Astrocyte (in vitro differentiated cells and primary cell): ENCODE measurements around the gene FGF2. TPM values are rescaled to one million over a fixed set of nuclear protein-coding genes. Genes with fewer than 3 reads are reported as not detected.

Source experiments
- DNase-seq: peaks from one replicate; pipeline ENCODE4 v3.0.0-alpha.2; 2010; ENCODE audit warnings: low read depth
- FAIRE-seq: peaks from 2 replicates; lab custom pipeline; 2011; peaks lifted over from hg19 to GRCh38; lab: Jason Lieb, UNC
- H2AFZ ChIP-seq: 2 replicates; pipeline ENCODE4 v1.6.0; 2012; ENCODE audit warnings: low read depth, low read length, inconsistent platforms
- H3K27ac ChIP-seq: 2 replicates; pipeline ENCODE4 v1.5.1; 2011; ENCODE audit warnings: low read depth, low read length, inconsistent platforms
- H3K27me3 ChIP-seq: 2 replicates; pipeline ENCODE4 v1.6.0; 2011; ENCODE audit warnings: low read length, inconsistent platforms; ENCODE audit not compliant: insufficient read depth
- H3K36me3 ChIP-seq: 2 replicates; pipeline ENCODE4 v1.5.1; 2011; ENCODE audit warnings: low read length, inconsistent platforms; ENCODE audit not compliant: insufficient read depth
- H3K4me1 ChIP-seq: 2 replicates; pipeline ENCODE4 v1.5.1; 2011; ENCODE audit warnings: low read length, inconsistent platforms; ENCODE audit not compliant: insufficient read depth
- H3K4me2 ChIP-seq: 2 replicates; pipeline ENCODE4 v1.6.0; 2012; ENCODE audit warnings: low read length, inconsistent platforms
- H3K4me3 ChIP-seq: 2 replicates; pipeline ENCODE4 v1.5.1; 2011; ENCODE audit warnings: low read depth, mild to moderate bottlenecking, low read length, inconsistent platforms; ENCODE audit not compliant: insufficient read depth
- H3K79me2 ChIP-seq: 2 replicates; pipeline ENCODE4 v1.6.0; 2012; ENCODE audit warnings: mild to moderate bottlenecking, low read length, inconsistent platforms; ENCODE audit not compliant: insufficient read depth
- H3K9ac ChIP-seq: 2 replicates; pipeline ENCODE4 v1.6.0; 2012; ENCODE audit warnings: mild to moderate bottlenecking, low read length, inconsistent platforms
- H3K9me3 ChIP-seq: 2 replicates; pipeline ENCODE4 v1.5.1; 2012; ENCODE audit warnings: low read depth, mild to moderate bottlenecking, low read length, inconsistent platforms; ENCODE audit not compliant: insufficient read depth
- H4K20me1 ChIP-seq: 2 replicates; pipeline ENCODE4 v1.6.0; 2012; ENCODE audit warnings: low read length, inconsistent platforms; ENCODE audit not compliant: insufficient read depth
- H3K27ac Mint-ChIP-seq: one replicate; pipeline ENCODE4 v1.8.0; 2021; ENCODE audit warnings: mild to moderate bottlenecking, mixed read lengths; ENCODE audit not compliant: unreplicated experiment
- H3K27me3 Mint-ChIP-seq: one replicate; pipeline ENCODE4 v1.8.0; 2021; ENCODE audit warnings: low read depth, mixed read lengths; ENCODE audit not compliant: unreplicated experiment
- H3K36me3 Mint-ChIP-seq: one replicate; pipeline ENCODE4 v1.8.0; 2021; ENCODE audit warnings: low read depth, mixed read lengths; ENCODE audit not compliant: unreplicated experiment
- H3K4me1 Mint-ChIP-seq: one replicate; pipeline ENCODE4 v1.8.0; 2021; ENCODE audit warnings: low read depth, mixed read lengths; ENCODE audit not compliant: unreplicated experiment
- H3K4me3 Mint-ChIP-seq: one replicate; pipeline ENCODE4 v1.8.0; 2021; ENCODE audit warnings: mild to moderate bottlenecking, moderate library complexity, mixed read lengths; ENCODE audit not compliant: unreplicated experiment
- H3K9me3 Mint-ChIP-seq: one replicate; pipeline ENCODE4 v1.8.0; 2021; ENCODE audit warnings: mild to moderate bottlenecking, mixed read lengths; ENCODE audit not compliant: unreplicated experiment
- EZH2 ChIP-seq: IDR thresholded peaks from 2 replicates; pipeline ENCODE4 v1.6.1; 2012; ENCODE audit warnings: mild to moderate bottlenecking, low read length, inconsistent platforms; ENCODE audit not compliant: insufficient read depth
- total RNA-seq: library from RNA; stranded (reverse); gene quantifications from 2 replicates; pipeline ENCODE4 v1.2.1, GENCODE V29; 2021
- TF ChIP-seq, protein P1 (sequence below): IDR thresholded peaks from 2 replicates; pipeline ENCODE4 v1.5.1; 2011; ENCODE audit warnings: low read depth, mild to moderate bottlenecking, inconsistent platforms, low read length, moderate library complexity; ENCODE audit not compliant: insufficient read depth

The FGF2 gene
- total RNA-seq, 1 donor from 2014 or later: 38.4 TPM

DNA sequence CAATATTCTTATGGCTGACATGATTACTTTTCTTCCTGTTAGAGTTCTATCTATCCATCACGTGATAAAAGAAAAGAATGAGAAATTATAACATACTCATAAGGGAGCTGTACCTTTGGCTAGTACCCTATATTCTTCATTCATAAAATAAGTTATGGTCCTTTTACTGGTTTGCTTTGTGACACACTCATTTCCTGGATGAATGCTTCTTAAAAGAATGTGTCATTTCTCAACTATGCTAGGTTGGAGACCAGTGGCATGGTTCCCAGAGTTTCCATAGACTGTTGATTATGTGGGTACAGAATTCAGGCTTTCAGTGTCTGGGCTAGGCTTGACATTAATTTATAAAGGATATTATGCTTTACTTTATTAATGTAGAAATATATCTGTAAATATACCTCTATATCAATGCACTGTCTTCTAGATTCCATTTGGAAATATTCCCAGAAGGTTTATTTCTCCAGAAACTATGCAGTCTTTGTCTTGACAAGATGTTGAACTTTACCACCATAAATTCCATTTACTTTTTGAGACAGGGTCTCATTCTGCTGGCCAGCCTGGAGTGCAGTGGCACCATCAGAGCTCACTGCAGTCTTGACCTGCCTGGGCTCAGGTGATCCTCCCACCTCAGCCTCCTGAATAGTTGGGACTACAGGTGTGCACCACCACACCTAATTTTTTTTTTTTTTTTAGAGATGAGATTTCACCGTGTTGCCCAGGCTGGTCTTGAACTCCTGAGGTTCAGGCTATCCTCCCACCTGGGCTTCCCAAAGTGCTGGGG is 71.9 kb downstream of the FGF2 start:
- no peak overlapping the region for H3K9ac ChIP-seq
- Mint-ChIP-seq H3K4me3 (peak overlapping the region; percentile 5), H3K4me1 (peaks cover 34% of the 10 kb centered on the region), H3K36me3 (no peaks in the 10 kb centered on the region), H3K27ac (peak overlapping the region; percentile 83), H3K9me3 (no peaks in the 10 kb centered on the region), H3K27me3 (no peaks in the 10 kb centered on the region)
- H3K4me2 ChIP-seq: peak overlapping the region; percentile 39
- DNase-seq (peak; percentile 96), FAIRE-seq (peak; percentile 97)
- H2AFZ ChIP-seq: no peak overlapping the region
- H3K4me3 ChIP-seq: no peak overlapping the region
- H3K79me2 ChIP-seq: no peaks in the 10 kb centered on the region
- H3K36me3 ChIP-seq: peaks cover 3% of the 10 kb centered on the region
- peak overlapping the region; percentile 61 for H3K27ac ChIP-seq
- TF ChIP-seq EZH2: no peak
- TF ChIP-seq, protein P1, sequence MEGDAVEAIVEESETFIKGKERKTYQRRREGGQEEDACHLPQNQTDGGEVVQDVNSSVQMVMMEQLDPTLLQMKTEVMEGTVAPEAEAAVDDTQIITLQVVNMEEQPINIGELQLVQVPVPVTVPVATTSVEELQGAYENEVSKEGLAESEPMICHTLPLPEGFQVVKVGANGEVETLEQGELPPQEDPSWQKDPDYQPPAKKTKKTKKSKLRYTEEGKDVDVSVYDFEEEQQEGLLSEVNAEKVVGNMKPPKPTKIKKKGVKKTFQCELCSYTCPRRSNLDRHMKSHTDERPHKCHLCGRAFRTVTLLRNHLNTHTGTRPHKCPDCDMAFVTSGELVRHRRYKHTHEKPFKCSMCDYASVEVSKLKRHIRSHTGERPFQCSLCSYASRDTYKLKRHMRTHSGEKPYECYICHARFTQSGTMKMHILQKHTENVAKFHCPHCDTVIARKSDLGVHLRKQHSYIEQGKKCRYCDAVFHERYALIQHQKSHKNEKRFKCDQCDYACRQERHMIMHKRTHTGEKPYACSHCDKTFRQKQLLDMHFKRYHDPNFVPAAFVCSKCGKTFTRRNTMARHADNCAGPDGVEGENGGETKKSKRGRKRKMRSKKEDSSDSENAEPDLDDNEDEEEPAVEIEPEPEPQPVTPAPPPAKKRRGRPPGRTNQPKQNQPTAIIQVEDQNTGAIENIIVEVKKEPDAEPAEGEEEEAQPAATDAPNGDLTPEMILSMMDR: no peak
- no peaks in the 10 kb centered on the region for H3K27me3 ChIP-seq
- H4K20me1 ChIP-seq: no peaks in the 10 kb centered on the region
- H3K9me3 ChIP-seq: no peaks in the 10 kb centered on the region
- peaks cover 34% of the 10 kb centered on the region for H3K4me1 ChIP-seq

DNA sequence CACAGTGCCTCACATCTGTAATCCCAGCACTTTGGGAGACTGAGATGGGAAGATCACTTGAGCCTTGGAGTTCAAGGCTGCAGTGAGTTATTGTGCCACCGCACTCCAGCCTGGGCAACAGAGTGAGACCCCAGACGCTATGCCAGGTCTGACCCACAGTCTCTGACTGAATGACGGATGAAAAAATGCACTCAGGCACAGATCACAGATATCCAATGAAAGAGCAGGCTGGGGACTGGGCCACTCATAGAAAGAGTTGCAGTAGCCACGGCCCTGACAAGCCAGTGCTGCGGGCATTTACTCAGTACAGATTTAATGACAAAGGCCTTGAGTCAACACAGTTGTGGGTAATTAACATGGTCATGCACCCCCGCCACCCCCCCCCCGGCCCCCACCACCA is 73.1 kb downstream of the FGF2 start:
- TF ChIP-seq, protein P1: no peak
- TF ChIP-seq EZH2: no peak
- H3K4me3 Mint-ChIP-seq: no peak overlapping the region
- Histone ChIP-seq H3K79me2 (no peaks in the 10 kb centered on the region), H3K4me2 (no peak overlapping the region), H3K27ac (no peak overlapping the region), H3K9me3 (no peaks in the 10 kb centered on the region), H3K36me3 (peaks cover 3% of the 10 kb centered on the region), H3K9ac (no peak overlapping the region), H3K27me3 (no peaks in the 10 kb centered on the region), H3K4me1 (peaks cover 34% of the 10 kb centered on the region), H2AFZ (no peak overlapping the region), H4K20me1 (no peaks in the 10 kb centered on the region), H3K4me3 (no peak overlapping the region)
- DNase-seq (no peak), FAIRE-seq (no peak)
- H3K9me3 Mint-ChIP-seq: no peaks in the 10 kb centered on the region
- H3K4me1 Mint-ChIP-seq: peaks cover 36% of the 10 kb centered on the region
- H3K27me3 Mint-ChIP-seq: no peaks in the 10 kb centered on the region
- no peak overlapping the region for H3K27ac Mint-ChIP-seq
- H3K36me3 Mint-ChIP-seq: no peaks in the 10 kb centered on the region

DNA sequence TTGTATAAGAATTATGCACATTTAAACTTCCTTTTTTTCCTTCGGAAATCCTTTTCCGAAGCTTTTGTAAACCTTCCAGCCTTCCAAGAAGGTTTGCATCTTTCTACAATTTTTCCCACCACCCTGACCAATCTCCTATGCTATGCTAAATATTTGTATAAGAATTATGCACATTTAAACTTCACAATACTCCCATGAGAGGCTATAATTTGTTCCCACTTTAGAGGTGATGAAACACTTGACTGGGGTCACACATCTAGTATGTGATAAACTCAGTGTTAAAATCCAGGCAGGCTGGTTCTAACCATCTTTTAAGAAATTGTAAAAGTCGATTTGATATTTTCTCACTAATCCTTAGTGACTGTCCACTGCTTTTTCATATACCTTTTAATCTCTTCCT is 73.7 kb downstream of the FGF2 start:
- no peaks in the 10 kb centered on the region for H3K36me3 Mint-ChIP-seq
- Histone ChIP-seq H3K4me1 (peaks cover 34% of the 10 kb centered on the region), H4K20me1 (no peaks in the 10 kb centered on the region), H3K36me3 (peaks cover 3% of the 10 kb centered on the region), H3K9ac (no peak overlapping the region), H3K27me3 (no peaks in the 10 kb centered on the region), H3K4me2 (no peak overlapping the region), H2AFZ (no peak overlapping the region), H3K4me3 (no peak overlapping the region), H3K9me3 (no peaks in the 10 kb centered on the region), H3K27ac (no peak overlapping the region), H3K79me2 (no peaks in the 10 kb centered on the region)
- TF ChIP-seq, protein P1: no peak
- FAIRE-seq (no peak), DNase-seq (no peak)
- no peak overlapping the region for H3K4me3 Mint-ChIP-seq
- H3K4me1 Mint-ChIP-seq: peaks cover 32% of the 10 kb centered on the region
- no peaks in the 10 kb centered on the region for H3K9me3 Mint-ChIP-seq
- H3K27me3 Mint-ChIP-seq: no peaks in the 10 kb centered on the region
- no peak overlapping the region for H3K27ac Mint-ChIP-seq
